ENCODE results near the gene MCOLN2.
"Not testable (repeated sequence)": the region's sequence is repeated elsewhere in the genome, so short reads cannot be mapped to it uniquely, and the experiment has no call there.

MCOLN2 gene

GRCh38 chr1:84939761-84940160 lies 57.2 kb downstream of the MCOLN2 start:
- DNase-seq = no peak

DNA sequence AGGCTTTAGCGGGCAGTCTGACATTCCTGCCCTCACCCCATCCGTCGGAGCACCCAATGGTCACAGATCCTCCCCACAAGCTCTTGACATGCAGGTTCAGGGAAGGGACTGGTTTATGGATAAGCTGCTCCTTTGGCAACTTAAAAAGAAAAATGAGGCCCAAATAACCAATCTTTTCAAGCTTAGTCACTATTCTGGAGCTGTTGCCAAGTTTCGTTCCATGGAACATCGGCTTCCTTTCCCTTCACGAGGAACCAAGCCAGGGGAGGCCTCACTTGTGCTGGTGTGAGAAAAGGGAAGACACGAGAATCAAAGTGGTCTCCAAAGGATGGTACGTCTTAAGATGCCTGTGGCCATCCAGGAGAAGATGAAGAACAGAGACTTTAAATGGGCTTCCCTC lies 57.8 kb downstream of the MCOLN2 start:
- no peak for DNase-seq

DNA sequence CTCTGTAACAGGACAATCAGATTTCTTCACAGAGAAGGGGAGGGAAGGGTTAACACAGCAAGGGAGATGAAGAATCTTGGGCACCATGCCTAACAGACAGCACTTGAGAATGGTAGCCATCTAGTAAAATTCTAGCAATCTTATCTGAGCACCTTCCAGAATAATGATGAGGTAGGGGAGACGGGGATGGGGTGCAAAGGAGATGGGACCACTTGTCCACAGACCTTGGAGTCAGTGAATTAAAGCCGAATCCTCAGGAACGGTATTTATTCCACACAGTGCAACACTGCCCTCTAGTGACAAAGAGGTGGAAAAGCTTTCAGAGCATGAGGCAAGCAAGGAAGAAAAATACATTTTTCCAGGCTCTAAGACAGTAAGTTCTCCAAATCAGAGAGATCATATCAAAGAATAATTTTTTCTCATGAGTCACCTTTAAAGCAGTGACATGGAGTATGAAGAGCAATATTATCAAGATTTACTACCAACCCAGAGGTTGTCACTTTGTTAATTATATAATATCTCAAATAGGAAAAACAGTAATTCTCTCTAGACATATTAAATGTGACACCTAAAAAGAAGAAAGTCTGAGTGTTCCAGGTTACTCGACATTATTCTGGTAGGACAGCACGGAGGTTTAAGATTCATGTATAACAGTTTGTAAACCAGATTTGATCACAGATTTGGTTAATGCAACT lies 60.6 kb downstream of the MCOLN2 start:
- peak; percentile 5 to 54 for DNase-seq

DNA sequence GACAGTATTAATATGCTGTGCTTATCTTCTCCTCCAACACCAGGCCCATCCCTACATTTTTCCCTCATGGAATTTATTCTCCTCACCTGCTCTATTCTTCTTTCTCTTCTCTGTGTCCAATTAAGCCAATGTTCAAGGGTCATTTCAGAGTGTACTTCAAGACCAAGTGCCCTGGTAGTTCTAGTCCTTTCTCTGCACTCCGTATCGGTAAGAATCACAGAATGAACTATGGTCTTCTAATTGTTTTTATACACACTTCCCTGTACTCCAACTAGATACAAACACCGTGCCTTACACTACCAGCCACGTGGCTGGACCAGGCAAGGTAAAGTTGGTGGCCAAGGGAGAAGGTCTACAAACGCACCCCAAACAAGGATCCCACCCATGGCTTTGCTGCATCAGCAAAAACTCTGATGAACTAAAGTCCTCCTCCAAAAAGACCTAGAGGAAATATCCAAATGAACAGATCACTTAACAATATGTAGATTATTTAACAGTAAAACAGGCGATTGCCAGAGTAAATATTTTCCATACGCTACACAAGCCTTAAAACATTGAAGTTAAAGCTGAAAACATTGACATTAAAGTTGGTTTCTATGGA lies 63.8 kb downstream of the MCOLN2 start:
- DNase-seq = no peak

- no peak for DNase-seq
Measured at GRCh38 chr1:84930831-84931230, 66.1 kb downstream of the MCOLN2 start.

- no peak for DNase-seq
Measured at GRCh38 chr1:84930329-84930728, 66.6 kb downstream of the MCOLN2 start.

DNA sequence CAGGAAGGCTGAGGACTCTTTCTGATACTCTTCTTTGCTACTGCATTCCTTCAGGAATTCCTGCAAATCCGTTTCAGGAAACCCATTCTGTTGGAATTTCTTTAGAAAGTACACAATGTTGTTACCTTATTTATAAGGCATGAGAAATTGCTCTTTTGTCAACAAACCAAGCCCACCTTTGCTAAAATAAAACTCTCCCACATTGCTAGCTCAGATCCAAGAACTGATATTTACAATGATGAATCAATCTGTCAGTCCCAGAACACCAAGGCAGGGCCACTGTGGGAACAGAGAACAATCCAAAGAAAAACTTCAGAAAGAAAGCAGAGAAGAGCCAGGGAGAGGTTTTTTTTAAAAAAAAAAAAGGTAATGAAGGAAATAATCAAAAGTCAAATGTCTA lies 67.3 kb downstream of the MCOLN2 start:
- DNase-seq = no peak

- DNase-seq = no peak
Measured at GRCh38 chr1:84928979-84929378, 67.9 kb downstream of the MCOLN2 start.

DNA sequence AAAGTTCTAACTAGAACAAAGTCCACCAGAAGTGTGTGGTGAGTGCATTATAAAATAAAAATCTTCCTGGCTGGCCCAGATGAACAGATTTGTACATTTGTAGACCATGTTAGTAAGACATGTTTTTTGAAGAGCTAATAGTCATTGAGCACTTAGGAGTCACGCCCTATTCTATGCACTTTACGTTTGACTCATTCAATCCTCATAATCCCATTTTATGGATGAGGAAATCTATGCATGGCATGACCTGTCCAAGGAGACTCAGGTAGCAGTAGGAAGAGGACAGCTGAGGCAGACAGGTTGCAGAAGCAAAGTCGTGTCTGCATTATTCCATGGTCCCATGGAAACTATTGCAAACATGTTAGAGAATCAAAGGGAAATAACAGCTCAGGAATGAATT lies 73.6 kb downstream of the MCOLN2 start:
- no peak for DNase-seq

- no peak for DNase-seq
Measured at GRCh38 chr1:84920159-84920558, 76.8 kb downstream of the MCOLN2 start.

- no peak for DNase-seq
Measured at GRCh38 chr1:84919461-84919970, 77.4 kb downstream of the MCOLN2 start.

DNA sequence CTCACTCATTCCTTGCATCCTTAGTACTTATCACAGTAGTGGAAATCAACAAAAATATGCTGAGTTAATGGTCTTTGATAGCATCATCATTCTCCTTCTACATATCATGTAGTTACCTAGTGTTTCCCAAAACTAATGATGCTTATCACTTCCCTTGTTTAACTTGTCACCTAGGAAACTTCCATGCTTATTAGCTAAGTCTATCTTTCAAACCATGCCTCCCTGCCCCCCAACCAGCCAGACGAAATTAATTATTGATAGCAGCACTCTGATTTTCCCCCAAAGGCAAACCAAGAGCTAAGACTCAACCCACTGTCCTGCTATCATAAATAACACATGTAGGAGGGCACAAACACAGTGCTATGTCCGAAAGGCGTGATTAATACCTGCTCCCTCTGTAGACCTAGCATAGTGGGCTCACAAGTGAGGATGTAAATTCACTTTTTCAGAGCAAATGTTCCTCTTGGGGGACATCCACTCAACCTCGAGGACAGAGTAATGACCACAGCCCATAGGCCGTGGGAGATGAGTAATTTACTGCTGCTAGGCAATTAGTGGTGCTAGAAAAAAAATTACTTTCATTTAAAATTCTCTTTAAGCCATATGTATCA lies 78.1 kb downstream of the MCOLN2 start:
- DNase-seq = no peak

DNA sequence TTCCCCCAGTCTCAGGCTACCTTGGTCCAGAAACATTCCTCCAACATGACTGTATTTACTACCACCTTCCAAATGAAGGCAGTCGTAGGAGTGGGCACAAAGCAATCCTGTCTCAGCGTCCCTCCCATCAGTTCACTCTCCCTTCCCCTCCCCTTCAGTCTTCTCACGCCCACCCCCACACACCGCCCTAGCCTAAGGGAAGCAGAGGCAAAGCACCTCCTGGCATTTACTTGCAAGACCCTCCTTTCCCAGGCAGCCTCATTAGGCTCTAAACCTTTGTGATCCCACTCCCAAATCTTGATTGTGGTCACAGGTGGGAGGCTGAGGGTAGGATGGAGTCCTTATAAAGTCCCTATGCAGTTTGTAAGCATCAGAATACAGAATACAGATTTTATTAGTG lies 80.0 kb downstream of the MCOLN2 start:
- no peak for DNase-seq

- no peak for DNase-seq
Measured at GRCh38 chr1:84913555-84913892, 83.4 kb downstream of the MCOLN2 start.

DNA sequence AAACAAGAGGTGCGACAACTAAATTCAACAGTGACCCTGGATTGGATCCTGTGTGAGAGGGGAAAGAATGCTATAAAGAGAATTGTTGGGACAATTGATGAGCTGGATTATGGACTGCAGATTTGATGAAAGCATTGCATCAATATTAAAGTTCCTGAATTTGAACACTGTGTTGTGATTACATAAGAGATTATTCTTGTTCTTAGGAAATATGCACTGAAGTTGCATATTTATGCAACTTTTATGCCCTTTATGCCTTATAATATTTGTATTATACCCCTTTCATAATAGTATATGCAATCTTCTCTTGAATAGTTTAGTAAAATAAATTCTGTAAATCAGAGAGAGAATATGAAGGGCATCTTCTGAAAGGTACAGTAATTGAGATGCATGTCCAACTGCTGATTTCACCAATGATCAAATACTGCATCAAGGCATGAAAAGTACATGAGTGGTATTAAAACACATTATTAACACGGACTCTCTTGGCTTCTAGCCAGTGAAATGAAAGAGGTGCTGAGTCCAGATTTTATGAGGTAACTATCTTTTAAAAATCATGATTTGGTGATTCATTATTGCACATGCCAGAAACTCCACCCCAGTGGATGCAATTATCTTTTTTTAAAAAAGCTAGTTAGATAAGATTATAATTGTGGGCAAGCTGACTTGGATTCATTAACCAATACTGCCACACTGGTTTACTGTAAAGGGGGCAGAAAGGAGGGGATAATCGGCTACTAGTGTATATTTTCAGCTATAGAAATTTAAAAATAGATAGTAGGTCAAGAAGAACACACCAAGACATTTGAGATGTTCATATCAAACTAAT lies 84.0 kb downstream of the MCOLN2 start:
- DNase-seq = no peak

- not testable (repeated sequence) for DNase-seq
Measured at GRCh38 chr1:84908746-84909464, 88.0 kb downstream of the MCOLN2 start.

DNA sequence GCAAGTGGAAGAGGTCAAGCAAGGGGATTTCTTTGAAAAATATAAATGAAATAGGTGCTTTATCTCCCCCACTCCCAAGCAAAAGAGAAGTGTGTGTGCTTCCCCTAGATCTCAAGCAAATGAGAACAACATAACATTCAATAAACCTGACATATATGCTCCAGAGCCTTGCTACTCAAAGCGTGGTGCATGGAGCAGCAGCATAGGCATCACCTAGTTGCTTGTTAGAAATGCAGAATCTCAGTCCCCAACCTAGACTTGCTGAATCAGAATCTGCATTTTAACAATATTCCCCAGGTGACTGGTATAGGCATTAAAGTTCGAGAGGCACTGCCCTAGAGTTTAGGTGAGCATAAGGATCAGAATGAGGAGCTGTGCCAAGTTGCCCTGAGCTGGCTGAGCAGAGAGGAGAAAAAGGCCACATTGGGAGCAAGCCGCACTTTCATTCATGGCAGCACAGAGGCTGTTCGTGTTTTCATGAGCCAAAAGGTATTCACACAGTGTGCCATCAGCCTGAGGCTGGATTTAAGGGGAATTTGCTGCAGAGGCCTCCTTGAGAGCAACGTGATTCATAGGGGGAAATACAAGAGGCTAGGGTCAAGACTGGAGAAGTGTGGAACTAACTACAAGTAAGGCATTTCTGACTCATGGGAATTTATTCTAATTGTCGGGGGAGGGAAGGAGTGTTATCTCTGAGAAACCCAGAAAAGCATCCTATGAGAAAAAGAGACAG lies 89.7 kb downstream of the MCOLN2 start:
- DNase-seq = no peak

GRCh38 chr1:84902727-84903126 lies 94.2 kb downstream of the MCOLN2 start:
- DNase-seq = not testable (repeated sequence)

DNA sequence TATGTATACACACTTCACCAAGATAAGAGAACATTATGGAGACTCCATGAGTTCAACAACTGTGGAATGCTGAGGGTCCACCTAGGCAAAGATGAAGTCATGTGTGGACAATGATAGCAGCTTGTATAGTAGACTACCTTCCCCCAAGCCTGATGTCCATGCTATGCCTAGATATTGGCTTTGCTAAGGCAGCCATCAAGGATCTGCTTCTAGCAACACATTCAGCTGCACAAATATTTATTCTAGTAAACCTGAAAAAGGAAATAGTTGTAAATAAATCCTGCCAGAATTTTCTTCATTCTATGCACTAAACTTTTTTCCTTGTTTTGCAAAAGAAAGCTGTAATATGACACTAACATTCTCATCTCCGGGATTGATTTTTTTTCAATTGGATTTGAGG lies 96.9 kb downstream of the MCOLN2 start:
- no peak for DNase-seq

DNA sequence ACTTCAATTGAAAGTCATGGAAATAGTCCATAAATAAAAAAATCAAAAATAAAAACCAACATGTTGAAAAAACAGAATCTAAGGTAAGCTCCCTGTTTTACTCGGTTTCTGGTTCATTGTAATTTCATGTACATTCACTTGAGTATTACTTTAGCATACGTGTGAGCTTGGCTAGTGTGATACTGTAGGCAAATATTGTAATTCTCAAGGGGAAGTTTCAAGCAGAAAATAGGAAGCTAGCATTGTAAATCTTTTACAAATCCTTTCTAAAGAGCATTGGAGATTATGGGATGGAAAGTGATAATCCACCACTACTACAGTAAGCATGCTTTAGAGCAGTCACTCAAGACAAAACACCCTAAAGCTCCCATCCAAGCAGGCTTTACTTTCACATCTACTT lies 100.6 kb downstream of the MCOLN2 start:
- DNase-seq = no peak

- peak in 1 of 2 experiments; percentile 14 for DNase-seq
Measured at GRCh38 chr1:84892705-84893618, 104.0 kb downstream of the MCOLN2 start, which contains the start of gene LPAR3. Gene LPAR3, minus strand, starts transcription at chr1:84893206. Its CDS starts 27,086 bp downstream, at chr1:84866120.
